SH-SY5Y (cell line): ENCODE results near the gene CMPK2.

Experiments used
- GATA2 ChIP-seq: IDR thresholded peaks from 2 replicates; pipeline ENCODE4 v1.6.1; 2011; ENCODE audit warnings: mild to moderate bottlenecking, low read depth, low read length
- GATA3 ChIP-seq: IDR thresholded peaks from 2 replicates; pipeline ENCODE4 v1.6.1; 2011; ENCODE audit warnings: low read depth, mild to moderate bottlenecking, low read length, moderate library complexity

The CMPK2 gene

DNA sequence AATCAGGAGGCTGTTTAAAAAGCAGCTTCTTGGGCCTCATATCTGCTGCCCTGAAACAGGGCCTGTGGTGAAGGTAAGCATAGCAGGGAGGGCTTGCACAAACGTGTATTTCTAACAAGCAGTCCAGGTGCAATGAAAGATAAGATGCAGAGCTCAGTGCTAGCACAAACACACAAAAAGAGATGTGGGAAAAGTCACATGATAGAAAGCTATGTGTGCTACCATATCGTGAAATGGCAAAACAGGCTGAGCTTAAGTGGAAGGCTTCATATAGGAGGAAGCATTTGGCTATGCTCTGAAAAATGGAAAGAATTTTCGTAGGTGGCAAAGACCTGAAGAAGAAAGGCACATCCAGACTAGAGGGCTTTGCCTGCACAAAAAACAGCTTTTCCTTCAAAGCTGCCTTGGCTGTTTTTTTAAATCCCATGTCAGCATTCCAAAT lies 22.1 kb upstream of the CMPK2 start:
- no peak for TF ChIP-seq GATA2
- TF ChIP-seq GATA3: no peak

DNA sequence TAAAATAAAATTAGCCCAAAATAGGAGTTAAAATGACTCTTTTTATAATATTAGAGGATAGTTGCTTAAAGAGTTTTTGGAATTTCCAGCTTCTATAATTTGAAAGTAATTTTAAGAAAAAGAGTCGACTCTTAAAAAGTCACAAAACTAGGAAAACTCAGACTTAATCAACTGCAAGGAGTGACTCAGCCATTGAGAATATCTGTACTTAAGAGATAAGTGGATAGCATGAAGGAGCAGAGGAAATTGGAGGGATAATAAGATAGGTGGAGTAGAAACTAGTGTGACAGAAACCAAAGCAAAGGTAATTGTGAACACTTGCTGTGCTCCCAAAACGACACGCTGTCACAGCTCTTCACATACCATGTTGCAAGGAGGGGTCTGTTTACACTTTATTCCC lies 20.3 kb upstream of the CMPK2 start:
- TF ChIP-seq GATA3 (no peak), GATA2 (no peak)

GRCh38 chr2:6885551-6885950 lies 19.8 kb upstream of the CMPK2 start:
- TF ChIP-seq GATA2: no peak
- TF ChIP-seq GATA3: no peak

GRCh38 chr2:6883448-6884122 lies 17.9 kb upstream of the CMPK2 start:
- no peak for TF ChIP-seq GATA2
- TF ChIP-seq GATA3: no peak

DNA sequence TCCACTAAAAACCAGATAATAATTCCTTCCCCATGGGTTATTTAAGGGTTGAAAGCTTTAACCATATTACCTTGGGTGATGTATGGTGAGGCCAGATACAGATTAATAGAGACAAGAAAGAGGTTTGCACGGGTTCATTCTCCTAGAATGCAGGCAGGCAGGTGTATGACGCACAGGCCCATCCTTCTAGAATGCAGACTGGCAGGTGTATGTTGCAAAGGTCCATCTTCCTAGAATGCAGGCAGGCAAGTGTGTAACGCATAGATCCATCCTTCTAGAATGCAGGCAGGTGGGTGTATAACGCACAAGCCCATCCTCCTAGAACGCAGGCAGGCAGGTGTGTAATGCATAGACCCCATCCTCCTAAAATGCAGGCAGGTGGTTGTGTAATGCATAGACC lies 15.8 kb upstream of the CMPK2 start:
- TF ChIP-seq GATA2 (no peak), GATA3 (no peak)

GRCh38 chr2:6881046-6881445 lies 15.3 kb upstream of the CMPK2 start:
- TF ChIP-seq GATA3 (no peak), GATA2 (no peak)

DNA sequence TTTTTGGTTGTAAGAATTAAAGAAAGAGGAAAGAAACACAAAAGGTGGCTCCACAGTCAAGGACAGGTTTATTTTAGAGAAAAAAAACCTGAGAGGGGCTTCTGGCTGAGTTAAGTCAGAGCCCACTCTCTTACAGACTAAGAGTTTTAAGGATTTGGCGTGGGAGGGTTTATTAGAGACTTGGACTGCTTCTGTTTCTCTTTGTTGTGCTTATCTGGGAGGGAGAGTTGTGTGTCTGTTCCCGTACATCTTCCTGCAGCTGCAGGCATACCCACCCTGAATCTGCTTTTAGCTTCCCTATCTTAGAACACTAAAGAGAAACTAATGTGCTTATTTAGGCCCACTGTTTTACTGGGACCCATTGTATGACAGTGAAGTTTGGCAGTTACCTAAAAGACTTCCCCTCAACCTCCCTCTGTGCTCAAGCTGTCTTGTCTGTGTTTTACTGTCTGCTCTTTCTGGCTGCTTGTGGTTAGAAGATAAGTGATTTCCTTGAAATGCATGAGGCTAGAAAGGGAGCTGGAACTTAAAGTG lies 14.6 kb upstream of the CMPK2 start:
- TF ChIP-seq GATA3 (no peak), GATA2 (no peak)

GRCh38 chr2:6879011-6879410 lies 13.3 kb upstream of the CMPK2 start:
- TF ChIP-seq GATA3: no peak
- TF ChIP-seq GATA2: no peak

- TF ChIP-seq GATA2: no peak
- TF ChIP-seq GATA3: no peak
Measured at GRCh38 chr2:6878549-6878948, 12.8 kb upstream of the CMPK2 start.

DNA sequence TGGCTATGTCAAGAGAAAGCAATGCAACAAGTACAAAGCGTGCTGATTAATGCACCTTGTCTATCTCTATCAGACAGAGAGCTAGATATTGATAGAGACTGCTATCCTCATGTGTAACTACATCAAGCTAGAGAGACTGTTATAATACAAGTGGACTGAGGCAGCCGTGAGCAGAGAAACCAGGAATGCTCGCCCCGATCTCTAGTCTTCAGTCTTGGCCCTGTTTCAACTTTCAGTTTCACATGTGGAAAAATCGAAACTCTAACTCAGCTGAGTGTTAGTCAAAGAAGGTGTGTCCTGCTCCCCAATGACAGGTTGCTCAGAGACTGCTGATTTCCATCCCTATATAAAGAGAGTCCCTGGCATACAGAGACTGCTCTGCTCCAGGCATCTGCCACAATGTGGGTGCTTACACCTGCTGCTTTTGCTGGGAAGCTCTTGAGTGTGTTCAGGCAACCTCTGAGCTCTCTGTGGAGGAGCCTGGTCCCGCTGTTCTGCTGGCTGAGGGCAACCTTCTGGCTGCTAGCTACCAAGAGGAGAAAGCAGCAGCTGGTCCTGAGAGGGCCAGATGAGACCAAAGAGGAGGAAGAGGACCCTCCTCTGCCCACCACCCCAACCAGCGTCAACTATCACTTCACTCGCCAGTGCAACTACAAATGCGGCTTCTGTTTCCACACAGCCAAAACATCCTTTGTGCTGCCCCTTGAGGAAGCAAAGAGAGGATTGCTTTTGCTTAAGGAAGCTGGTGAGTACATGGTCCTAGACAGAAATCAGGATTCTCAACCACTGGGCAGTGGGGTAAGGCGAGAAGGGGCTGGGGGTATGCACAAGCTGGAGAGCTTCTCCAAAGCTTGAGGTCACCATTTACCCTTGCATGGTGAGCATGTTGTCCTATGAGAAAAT lies 11.9 kb upstream of the CMPK2 start, which contains the start of gene RSAD2:
Gene RSAD2 (plus strand): TSS at position 376 of the 903 bp plus-strand sequence. CDS start 24 bp downstream, at position 400.
- TF ChIP-seq GATA3 (no peak), GATA2 (no peak)

DNA sequence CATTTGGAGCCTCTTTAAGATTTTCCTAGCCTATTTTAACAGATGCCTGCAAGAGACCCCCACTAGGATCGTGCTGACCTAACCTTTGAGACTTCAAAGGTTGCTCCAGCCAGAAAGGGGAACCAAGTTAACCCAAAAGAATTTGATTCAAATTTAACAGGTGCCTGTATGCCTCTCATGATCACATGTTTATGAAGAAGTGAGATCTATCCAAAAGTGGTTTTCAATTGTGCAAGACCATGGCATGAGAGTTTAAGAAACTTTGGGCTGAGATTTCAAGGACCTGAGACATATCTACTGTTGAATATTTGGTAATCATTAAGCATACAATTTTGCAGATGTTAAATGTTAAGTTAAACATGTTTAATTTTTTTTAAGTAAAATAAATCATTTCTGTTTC lies 10.6 kb upstream of the CMPK2 start:
- TF ChIP-seq GATA3: no peak
- TF ChIP-seq GATA2: no peak

- TF ChIP-seq GATA3: no peak
Measured at GRCh38 chr2:6874032-6874431, 8.3 kb upstream of the CMPK2 start.

DNA sequence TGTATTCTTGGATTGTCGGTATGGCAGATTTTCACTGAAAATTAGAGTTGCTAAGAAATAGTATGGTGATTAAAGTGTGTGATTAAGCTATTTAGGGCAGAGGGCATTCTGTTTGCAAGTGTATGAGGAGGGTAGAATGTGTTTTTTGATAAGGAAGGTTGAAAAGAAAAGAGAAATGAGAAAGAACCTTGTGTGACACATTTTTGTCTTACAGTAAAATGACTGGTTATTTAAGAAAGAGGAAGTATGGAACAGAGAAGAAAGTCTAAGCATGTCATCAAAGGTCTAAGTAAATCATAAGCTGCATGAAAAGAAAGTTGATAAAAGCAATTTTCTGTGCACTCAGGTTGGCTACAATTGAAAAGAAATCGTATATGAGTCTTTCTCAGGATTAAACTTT lies 6.7 kb upstream of the CMPK2 start:
- TF ChIP-seq GATA3 (no peak), GATA2 (no peak)

- no peak for TF ChIP-seq GATA3
- TF ChIP-seq GATA2: no peak
Measured at GRCh38 chr2:6866982-6867381, 1.3 kb upstream of the CMPK2 start.

DNA sequence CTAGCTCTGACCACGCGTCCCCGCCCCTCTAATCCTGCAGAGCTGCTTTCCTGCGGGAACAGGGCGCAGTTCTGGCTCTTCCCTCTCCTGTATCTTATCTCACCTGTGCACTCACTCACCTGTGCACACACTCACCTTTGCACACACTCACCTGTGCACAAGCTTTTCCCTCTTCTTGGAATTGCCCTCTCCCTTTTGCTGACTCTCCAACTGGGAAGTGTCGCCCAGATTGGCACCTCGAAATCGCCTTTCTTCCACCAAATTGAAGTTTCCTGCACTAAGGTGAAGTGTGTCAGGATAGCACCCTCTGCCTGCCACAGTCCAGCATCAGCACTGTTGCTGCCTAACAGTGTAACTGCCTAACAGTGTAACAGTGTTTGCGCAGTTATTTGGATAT lies 566 bp upstream of the CMPK2 start:
- TF ChIP-seq GATA2 (no peak), GATA3 (no peak)
